ENCODE measurements around the gene PITPNM3.

DNA sequence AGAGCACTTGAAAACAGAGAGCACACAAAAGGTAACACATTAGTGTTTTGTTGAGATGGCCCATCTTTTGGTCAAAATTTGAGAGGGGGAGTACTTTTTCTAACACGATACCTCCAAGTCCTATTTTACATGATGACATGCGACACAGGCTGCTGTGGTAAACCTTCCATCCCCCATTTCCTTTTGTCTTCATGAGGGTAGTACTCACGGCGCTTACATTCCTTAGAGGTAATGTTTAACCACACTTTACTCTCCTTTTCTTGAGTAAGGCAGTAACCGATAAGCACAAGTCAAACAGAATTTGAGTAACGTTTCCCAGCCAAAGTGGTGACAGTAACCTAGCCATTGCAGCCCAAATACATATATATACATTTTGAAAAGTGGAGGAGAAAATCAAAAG is 35.8 kb upstream of the PITPNM3 start:
- TF ChIP-seq EP300 (IDR thresholded peaks at IDR 0.05; ENCODE audit: borderline replicate concordance), result no peak
- TF ChIP-seq, protein P1, sequence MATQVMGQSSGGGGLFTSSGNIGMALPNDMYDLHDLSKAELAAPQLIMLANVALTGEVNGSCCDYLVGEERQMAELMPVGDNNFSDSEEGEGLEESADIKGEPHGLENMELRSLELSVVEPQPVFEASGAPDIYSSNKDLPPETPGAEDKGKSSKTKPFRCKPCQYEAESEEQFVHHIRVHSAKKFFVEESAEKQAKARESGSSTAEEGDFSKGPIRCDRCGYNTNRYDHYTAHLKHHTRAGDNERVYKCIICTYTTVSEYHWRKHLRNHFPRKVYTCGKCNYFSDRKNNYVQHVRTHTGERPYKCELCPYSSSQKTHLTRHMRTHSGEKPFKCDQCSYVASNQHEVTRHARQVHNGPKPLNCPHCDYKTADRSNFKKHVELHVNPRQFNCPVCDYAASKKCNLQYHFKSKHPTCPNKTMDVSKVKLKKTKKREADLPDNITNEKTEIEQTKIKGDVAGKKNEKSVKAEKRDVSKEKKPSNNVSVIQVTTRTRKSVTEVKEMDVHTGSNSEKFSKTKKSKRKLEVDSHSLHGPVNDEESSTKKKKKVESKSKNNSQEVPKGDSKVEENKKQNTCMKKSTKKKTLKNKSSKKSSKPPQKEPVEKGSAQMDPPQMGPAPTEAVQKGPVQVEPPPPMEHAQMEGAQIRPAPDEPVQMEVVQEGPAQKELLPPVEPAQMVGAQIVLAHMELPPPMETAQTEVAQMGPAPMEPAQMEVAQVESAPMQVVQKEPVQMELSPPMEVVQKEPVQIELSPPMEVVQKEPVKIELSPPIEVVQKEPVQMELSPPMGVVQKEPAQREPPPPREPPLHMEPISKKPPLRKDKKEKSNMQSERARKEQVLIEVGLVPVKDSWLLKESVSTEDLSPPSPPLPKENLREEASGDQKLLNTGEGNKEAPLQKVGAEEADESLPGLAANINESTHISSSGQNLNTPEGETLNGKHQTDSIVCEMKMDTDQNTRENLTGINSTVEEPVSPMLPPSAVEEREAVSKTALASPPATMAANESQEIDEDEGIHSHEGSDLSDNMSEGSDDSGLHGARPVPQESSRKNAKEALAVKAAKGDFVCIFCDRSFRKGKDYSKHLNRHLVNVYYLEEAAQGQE (IDR thresholded peaks at IDR 0.05; ENCODE audit: low read depth), result no peak
- no peak for TF ChIP-seq YY1 (IDR thresholded peaks at IDR 0.05; ENCODE audit: low read depth)
- TF ChIP-seq EGR1 (IDR thresholded peaks at IDR 0.05), result no peak
- no peak for TF ChIP-seq CEBPB (IDR thresholded peaks at IDR 0.05)

All from Ishikawa (cell line).